Measurements from ENCODE around the gene ARL2BP.

Gene ARL2BP

DNA sequence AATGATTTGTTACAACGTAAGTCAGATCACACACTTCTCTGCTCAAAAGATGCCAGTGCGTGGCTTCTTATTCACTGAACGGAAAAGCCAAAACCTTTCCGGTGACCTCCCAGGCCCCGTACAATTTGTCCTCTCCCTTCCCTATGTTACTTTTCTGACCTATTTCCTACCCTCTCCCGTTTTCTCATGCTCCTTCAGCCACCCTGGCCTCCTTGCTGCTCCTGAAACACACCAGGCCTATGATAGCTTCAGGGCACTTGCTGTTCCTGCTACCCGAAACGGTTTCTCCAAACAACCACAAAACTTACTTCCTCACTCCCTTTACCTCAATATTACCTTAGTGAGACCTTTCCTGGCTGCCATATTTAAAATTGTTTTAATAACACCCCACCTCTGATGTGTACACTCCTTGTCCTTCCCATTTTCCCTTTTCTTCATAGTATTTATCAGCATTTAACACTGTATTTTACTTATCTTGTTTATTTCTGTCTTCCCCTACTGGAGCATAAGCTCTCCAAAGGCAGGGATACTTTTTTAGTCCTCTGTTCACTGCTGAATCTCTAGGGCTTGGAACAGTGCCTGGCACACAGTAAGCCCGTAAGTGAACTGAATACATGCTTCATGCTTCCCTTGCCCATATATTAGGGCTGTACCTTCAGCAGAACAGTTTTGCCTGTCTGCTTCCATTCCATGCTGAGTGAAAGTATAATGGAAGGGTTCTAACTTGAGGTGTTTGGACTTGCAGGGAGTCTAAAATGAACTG, 10.9 kb upstream of the ARL2BP start:
- TF ChIP-seq POLR2AphosphoS5 (IDR thresholded peaks at IDR 0.05; ENCODE audit: low read depth, low read length) (no peak), TAF1 (IDR thresholded peaks at IDR 0.05; ENCODE audit: low read depth, low read length) (no peak), POLR2A (IDR thresholded peaks at IDR 0.05; ENCODE audit: low read depth, low read length) (no peak), PAX5 (IDR thresholded peaks at IDR 0.05; ENCODE audit: insufficient read depth, low read length, severe bottlenecking) (no peak)
- FAIRE-seq (no peak), DNase-seq (ENCODE audit: insufficient read length, low spot score) (no peak)

DNA sequence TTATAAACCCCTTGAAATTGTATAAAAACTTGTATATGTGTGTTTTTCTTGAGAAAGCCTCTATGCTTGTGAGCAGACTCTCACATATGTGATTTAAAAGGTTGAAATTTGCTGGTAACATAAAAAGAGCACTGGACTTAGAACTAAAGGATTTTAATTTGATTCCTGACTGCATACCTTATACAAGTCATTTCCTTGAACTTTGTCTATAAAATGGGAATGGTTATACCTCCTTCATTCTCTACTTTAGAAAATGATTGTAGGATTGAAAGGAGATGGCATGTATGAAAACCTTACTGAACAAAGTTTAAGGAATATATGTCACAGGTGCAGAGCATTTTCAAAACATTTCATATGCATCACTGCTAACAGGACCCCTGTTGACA, 10.4 kb upstream of the ARL2BP start:
- TF ChIP-seq POU2F2 (IDR thresholded peaks at IDR 0.05; ENCODE audit: low read depth, low read length) (no peak), TAF1 (IDR thresholded peaks at IDR 0.05; ENCODE audit: low read depth, low read length) (no peak), POLR2A (IDR thresholded peaks at IDR 0.05; ENCODE audit: low read depth, low read length) (no peak), SPI1 (IDR thresholded peaks at IDR 0.05; ENCODE audit: low read depth, low read length) (no peak), PAX5 (IDR thresholded peaks at IDR 0.05; ENCODE audit: insufficient read depth, low read length, severe bottlenecking) (no peak), POLR2AphosphoS5 (IDR thresholded peaks at IDR 0.05; ENCODE audit: low read depth, low read length) (no peak)
- DNase-seq (ENCODE audit: insufficient read length, low spot score) (no peak), FAIRE-seq (no peak)

GRCh38 chr16:57235128-57236021, 9.7 kb upstream of the ARL2BP start:
- peak; percentile 59 for FAIRE-seq
- DNase-seq (ENCODE audit: insufficient read length, low spot score): no peak
- TF ChIP-seq TAF1 (IDR thresholded peaks at IDR 0.05; ENCODE audit: low read depth, low read length) (no peak), SPI1 (IDR thresholded peaks at IDR 0.05; ENCODE audit: low read depth, low read length) (0 out of 2 replicates have a peak, but pooled peaks have one; percentile 9), POU2F2 (IDR thresholded peaks at IDR 0.05; ENCODE audit: low read depth, low read length) (no peak)

DNA sequence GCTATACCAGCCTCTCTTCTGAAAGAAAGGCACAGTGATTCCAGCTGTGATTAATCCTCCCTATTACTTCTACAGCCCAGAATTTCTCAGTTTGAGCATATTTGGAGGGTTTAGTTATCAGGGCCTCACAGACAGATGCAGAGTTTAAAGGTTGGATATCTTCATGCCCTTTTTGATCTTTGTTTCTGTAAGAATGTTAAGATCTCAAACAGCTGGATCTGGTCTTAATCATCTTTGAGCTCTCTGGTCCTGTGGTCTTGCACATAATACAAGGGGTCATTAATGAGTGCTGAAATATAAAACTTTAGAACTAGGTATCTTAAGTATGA, 9.1 kb upstream of the ARL2BP start:
- TF ChIP-seq SPI1 (IDR thresholded peaks at IDR 0.05; ENCODE audit: low read depth, low read length): no peak
- no peak for TF ChIP-seq POU2F2 (IDR thresholded peaks at IDR 0.05; ENCODE audit: low read depth, low read length)
- no peak for TF ChIP-seq POLR2AphosphoS5 (IDR thresholded peaks at IDR 0.05; ENCODE audit: low read depth, low read length)
- no peak for TF ChIP-seq TAF1 (IDR thresholded peaks at IDR 0.05; ENCODE audit: low read depth, low read length)
- no peak for DNase-seq (ENCODE audit: insufficient read length, low spot score)
- FAIRE-seq: no peak

- no peak for DNase-seq (ENCODE audit: insufficient read length, low spot score)
- FAIRE-seq: no peak
- TF ChIP-seq SPI1 (IDR thresholded peaks at IDR 0.05; ENCODE audit: low read depth, low read length) (no peak), TAF1 (IDR thresholded peaks at IDR 0.05; ENCODE audit: low read depth, low read length) (no peak), POU2F2 (IDR thresholded peaks at IDR 0.05; ENCODE audit: low read depth, low read length) (no peak), PAX5 (IDR thresholded peaks at IDR 0.05; ENCODE audit: insufficient read depth, low read length, severe bottlenecking) (no peak), POLR2A (IDR thresholded peaks at IDR 0.05; ENCODE audit: low read depth, low read length) (no peak), POLR2AphosphoS5 (IDR thresholded peaks at IDR 0.05; ENCODE audit: low read depth, low read length) (no peak)
These were observed 6.4 kb upstream of the ARL2BP start for GRCh38 chr16:57238682-57239081.

- no peak for FAIRE-seq
- TF ChIP-seq PAX5 (IDR thresholded peaks at IDR 0.05; ENCODE audit: insufficient read depth, low read length, severe bottlenecking) (no peak), SPI1 (IDR thresholded peaks at IDR 0.05; ENCODE audit: low read depth, low read length) (no peak), POLR2A (IDR thresholded peaks at IDR 0.05; ENCODE audit: low read depth, low read length) (no peak)
- no peak for DNase-seq (ENCODE audit: insufficient read length, low spot score)
These were observed 6.0 kb upstream of the ARL2BP start for GRCh38 chr16:57239107-57239506.

DNA sequence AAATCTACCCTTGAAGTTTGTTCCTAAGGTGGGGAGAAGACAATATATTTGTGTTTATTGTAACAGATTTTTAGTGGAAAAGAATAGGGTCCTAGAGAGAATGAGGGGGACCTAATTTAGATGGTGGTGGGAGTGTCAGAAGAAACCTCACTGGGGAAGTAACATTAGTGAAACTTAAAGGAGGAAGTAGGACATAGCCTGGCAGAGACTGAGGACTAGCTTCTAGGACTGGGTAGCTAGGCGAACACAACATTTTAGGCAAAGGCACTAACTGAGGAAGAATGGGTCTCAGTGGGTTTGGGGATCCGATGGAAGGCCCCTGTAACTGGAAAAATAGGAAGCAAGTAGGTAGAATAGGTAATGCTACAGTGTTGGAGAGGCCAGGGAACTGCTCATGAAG, 4.2 kb upstream of the ARL2BP start:
- DNase-seq (ENCODE audit: insufficient read length, low spot score): no peak
- peak; percentile 86 for FAIRE-seq
- TF ChIP-seq SPI1 (IDR thresholded peaks at IDR 0.05; ENCODE audit: low read depth, low read length) (peak; percentile 86), PAX5 (IDR thresholded peaks at IDR 0.05; ENCODE audit: insufficient read depth, low read length, severe bottlenecking) (no peak)

DNA sequence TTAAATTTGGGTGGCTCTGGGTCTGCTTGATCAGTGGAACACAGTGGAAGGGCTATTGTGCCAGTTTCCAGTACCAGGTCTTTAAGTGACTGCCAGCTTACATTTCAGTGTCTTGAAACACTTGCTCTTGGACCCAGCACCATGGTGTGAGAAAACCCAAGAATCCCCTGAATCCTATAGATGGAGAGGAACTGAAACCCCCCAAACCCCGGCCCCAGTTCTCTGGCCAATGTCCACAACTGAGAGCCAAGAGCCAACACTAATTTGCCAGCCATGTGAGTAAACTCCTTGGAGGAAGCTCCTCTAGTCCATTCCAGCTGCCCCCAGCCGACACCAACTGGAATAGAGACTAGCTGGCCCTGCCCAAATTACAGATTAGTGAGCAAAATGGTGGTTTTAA, 2.4 kb upstream of the ARL2BP start:
- FAIRE-seq (no peak), DNase-seq (ENCODE audit: insufficient read length, low spot score) (no peak)
- no peak for TF ChIP-seq POLR2A (IDR thresholded peaks at IDR 0.05; ENCODE audit: low read depth, low read length)
- TF ChIP-seq SPI1 (IDR thresholded peaks at IDR 0.05; ENCODE audit: low read depth, low read length): peak; percentile 81
- no peak for TF ChIP-seq POLR2AphosphoS5 (IDR thresholded peaks at IDR 0.05; ENCODE audit: low read depth, low read length)
- no peak for TF ChIP-seq POU2F2 (IDR thresholded peaks at IDR 0.05; ENCODE audit: low read depth, low read length)
- no peak for TF ChIP-seq TAF1 (IDR thresholded peaks at IDR 0.05; ENCODE audit: low read depth, low read length)

DNA sequence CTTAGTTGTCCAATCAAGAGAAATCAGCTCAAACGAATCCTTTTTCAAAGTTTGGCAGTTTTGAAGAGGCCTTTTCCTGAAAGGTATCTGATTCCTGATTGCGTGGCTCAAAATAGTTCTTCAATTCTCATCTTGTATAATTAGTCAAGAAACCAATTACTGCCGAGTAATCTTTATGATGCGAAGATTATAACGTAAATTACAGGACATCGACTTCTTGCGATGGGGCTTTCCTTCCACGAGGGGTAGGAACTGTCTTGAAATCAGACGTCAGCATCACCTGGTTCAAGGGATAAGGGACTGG, 644 bp upstream of the ARL2BP start:
- DNase-seq (ENCODE audit: insufficient read length, low spot score) (no peak), FAIRE-seq (no peak)
- TF ChIP-seq TAF1 (IDR thresholded peaks at IDR 0.05; ENCODE audit: low read depth, low read length) (no peak), PAX5 (IDR thresholded peaks at IDR 0.05; ENCODE audit: insufficient read depth, low read length, severe bottlenecking) (no peak)

- no peak for DNase-seq (ENCODE audit: insufficient read length, low spot score)
- TF ChIP-seq TAF1 (IDR thresholded peaks at IDR 0.05; ENCODE audit: low read depth, low read length) (no peak), POLR2AphosphoS5 (IDR thresholded peaks at IDR 0.05; ENCODE audit: low read depth, low read length) (no peak), POLR2A (IDR thresholded peaks at IDR 0.05; ENCODE audit: low read depth, low read length) (no peak), SPI1 (IDR thresholded peaks at IDR 0.05; ENCODE audit: low read depth, low read length) (no peak), PAX5 (IDR thresholded peaks at IDR 0.05; ENCODE audit: insufficient read depth, low read length, severe bottlenecking) (no peak), POU2F2 (IDR thresholded peaks at IDR 0.05; ENCODE audit: low read depth, low read length) (no peak)
- peak; percentile 51 for FAIRE-seq
These were observed 534 bp downstream of the ARL2BP start for GRCh38 chr16:57245472-57246113.
